Calu3 (cell line): ENCODE measurements around the gene C1orf21. TPM values are rescaled to one million over a fixed set of nuclear protein-coding genes. Genes with fewer than 3 reads are reported as not detected.

ENCODE experiments used
- BruUV-seq: library from RNA; stranded (reverse); fragments of 400-500 nt; replicated peaks from 2 replicates; lab custom pipeline; 2021; lab: Mats Ljungman, UMichigan
- CTCF ChIA-PET: fragments of 300-600 bp; sonication (Branson Sonifier 250); formaldehyde crosslinking; loops from one replicate; lab custom pipeline; 2022; ENCODE audit warnings: antibody characterized with exemption; lab: Charles Lee
- DNase-seq: peaks from one replicate; pipeline ENCODE4 v3.0.0; 2022
- H3K27ac Mint-ChIP-seq: one replicate; pipeline ENCODE4 v1.8.0; 2022; ENCODE audit warnings: mixed read lengths; ENCODE audit not compliant: unreplicated experiment
- H3K27me3 Mint-ChIP-seq: one replicate; pipeline ENCODE4 v1.8.0; 2022; ENCODE audit warnings: mixed read lengths; ENCODE audit not compliant: unreplicated experiment
- H3K36me3 Mint-ChIP-seq: one replicate; pipeline ENCODE4 v1.8.0; 2022; ENCODE audit warnings: mild to moderate bottlenecking, moderate library complexity, mixed read lengths; ENCODE audit not compliant: insufficient read depth, unreplicated experiment
- H3K4me1 Mint-ChIP-seq: one replicate; pipeline ENCODE4 v1.8.0; 2022; ENCODE audit warnings: mild to moderate bottlenecking, low read depth, mixed read lengths; ENCODE audit not compliant: unreplicated experiment
- H3K4me3 Mint-ChIP-seq: one replicate; pipeline ENCODE4 v1.8.0; 2022; ENCODE audit warnings: mild to moderate bottlenecking, low read depth, moderate library complexity, mixed read lengths; ENCODE audit not compliant: unreplicated experiment
- H3K9me3 Mint-ChIP-seq: one replicate; pipeline ENCODE4 v1.8.0; 2022; ENCODE audit warnings: low read depth, mixed read lengths; ENCODE audit not compliant: unreplicated experiment
- intact Hi-C: fragments of 100-400 bp; cut with micrococcal nuclease; formaldehyde crosslinking; loops from one replicate; pipeline ENCODE4 v1.10.0; 2022; ENCODE audit not compliant: unreplicated experiment
- total RNA-seq: library from RNA; stranded (reverse); gene quantifications from 2 replicates; pipeline ENCODE4 v1.2.3, GENCODE V29; 2022
- TF ChIP-seq, protein P1 (sequence below): fragments of 200-600 bp; IDR thresholded peaks from one replicate; pipeline ENCODE4 v1.8.0; 2022; ENCODE audit warnings: antibody characterized with exemption; ENCODE audit not compliant: unreplicated experiment

The C1orf21 gene
- total RNA-seq, 1 experiment from 2014 or later, result 20.6 TPM

DNA sequence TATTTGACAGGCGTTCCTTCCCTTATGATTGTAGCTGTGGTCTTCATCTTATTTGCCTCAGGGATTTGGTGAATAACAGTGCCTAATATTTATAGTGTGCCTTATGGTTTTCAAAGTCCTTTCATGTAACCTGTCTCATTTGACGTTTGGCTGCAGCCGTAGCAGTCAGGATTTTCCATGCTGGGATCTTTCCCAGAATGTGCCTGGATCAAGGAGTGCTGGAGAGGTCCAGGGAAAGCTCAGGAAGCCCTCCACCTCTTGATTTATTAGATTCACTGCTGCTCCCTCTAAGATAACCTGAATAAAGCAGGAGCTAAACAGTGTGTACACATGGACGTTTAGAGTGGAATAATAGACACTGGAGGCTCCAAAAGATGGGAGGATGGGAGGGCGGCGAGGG lies 5.2 kb downstream of the C1orf21 start:
- no peak for DNase-seq
- Mint-ChIP-seq H3K27ac (no peak overlapping the region), H3K27me3 (no peaks in the 10 kb centered on the region), H3K4me3 (no peak overlapping the region), H3K9me3 (no peaks in the 10 kb centered on the region), H3K4me1 (peaks cover 12% of the 10 kb centered on the region), H3K36me3 (peaks cover 11% of the 10 kb centered on the region)
- CTCF ChIA-PET, result interaction anchor here (1.3 kb wide), 1 partner anchor 18 kb away, joined by 3 read pairs; no protein-coding TSS in a partner anchor
- TF ChIP-seq, protein P1, sequence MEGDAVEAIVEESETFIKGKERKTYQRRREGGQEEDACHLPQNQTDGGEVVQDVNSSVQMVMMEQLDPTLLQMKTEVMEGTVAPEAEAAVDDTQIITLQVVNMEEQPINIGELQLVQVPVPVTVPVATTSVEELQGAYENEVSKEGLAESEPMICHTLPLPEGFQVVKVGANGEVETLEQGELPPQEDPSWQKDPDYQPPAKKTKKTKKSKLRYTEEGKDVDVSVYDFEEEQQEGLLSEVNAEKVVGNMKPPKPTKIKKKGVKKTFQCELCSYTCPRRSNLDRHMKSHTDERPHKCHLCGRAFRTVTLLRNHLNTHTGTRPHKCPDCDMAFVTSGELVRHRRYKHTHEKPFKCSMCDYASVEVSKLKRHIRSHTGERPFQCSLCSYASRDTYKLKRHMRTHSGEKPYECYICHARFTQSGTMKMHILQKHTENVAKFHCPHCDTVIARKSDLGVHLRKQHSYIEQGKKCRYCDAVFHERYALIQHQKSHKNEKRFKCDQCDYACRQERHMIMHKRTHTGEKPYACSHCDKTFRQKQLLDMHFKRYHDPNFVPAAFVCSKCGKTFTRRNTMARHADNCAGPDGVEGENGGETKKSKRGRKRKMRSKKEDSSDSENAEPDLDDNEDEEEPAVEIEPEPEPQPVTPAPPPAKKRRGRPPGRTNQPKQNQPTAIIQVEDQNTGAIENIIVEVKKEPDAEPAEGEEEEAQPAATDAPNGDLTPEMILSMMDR, result no peak
- intact Hi-C loops, result no loop called here
- BruUV-seq, result no TSS peak

DNA sequence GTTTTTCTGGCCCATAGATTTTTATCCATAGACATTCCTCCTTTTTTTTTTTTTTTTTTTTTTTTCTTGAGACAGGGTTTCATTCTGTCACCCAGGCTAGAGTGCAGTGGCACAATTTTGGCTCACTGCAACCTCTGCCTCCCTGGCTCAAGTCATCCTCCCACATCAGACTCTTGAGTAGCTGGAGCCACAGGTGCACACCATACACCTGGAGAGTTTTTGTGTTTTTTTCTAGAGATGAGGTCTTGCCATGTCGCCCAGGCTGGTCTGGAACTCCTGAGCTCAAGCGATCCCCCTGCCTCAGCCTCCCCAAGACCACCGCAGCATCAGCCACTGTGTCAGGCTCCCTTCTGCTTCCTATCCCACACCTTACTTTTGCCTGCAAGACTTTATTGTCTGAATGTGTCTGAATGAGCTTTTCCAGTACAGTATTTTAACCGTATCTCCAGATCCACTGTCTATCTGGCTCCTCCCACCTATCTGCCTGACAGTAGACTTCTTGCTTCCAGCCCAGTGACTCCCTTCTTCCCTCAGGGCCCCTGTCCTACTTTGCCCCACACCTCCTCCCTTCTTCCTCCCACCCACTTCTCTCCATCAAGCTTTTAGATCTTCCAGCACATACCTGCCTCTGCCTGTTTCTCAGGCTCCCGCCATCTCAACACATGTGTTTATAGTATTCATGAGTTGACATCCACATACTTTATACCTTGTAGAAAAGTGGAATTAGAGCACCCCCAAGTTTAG lies 6.1 kb downstream of the C1orf21 start:
- no peak overlapping the region for H3K27ac Mint-ChIP-seq
- no TSS peak for BruUV-seq
- CTCF ChIA-PET, result interaction anchor here (1.3 kb wide), 1 partner anchor 17 kb away, joined by 3 read pairs; no protein-coding TSS in a partner anchor
- intact Hi-C loops, result no loop called here
- no peak for DNase-seq
- no peaks in the 10 kb centered on the region for H3K27me3 Mint-ChIP-seq
- TF ChIP-seq, protein P1, result no peak
- H3K4me1 Mint-ChIP-seq, result peaks cover 11% of the 10 kb centered on the region
- H3K9me3 Mint-ChIP-seq, result no peaks in the 10 kb centered on the region
- peaks cover 3% of the 10 kb centered on the region for H3K36me3 Mint-ChIP-seq
- no peak overlapping the region for H3K4me3 Mint-ChIP-seq

DNA sequence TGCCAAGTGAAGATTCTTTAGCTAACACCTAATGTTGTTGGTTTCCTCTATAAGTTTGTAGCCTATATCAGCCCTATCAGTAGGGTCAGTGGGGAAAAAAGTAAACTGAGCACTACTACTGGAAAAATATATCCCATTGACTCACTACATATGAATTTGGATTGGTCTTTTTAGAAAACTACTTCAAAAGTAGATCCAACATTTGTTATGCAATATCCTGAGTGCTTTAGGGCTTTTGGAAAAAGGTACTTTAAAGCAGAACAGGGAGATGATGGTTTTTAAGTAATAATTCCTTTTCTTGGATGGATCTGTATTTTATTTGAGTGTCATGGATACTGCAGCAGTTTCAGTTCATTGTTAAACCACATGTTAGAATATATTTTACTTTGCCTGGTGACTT lies 7.1 kb downstream of the C1orf21 start:
- Mint-ChIP-seq H3K4me3 (no peak overlapping the region), H3K27me3 (no peaks in the 10 kb centered on the region), H3K9me3 (no peaks in the 10 kb centered on the region), H3K36me3 (no peaks in the 10 kb centered on the region), H3K27ac (no peak overlapping the region), H3K4me1 (peaks cover under 1% of the 10 kb centered on the region)
- CTCF ChIA-PET, result no interaction called here
- TF ChIP-seq, protein P1, result no peak
- DNase-seq, result no peak
- intact Hi-C loops, result no loop called here
- no TSS peak for BruUV-seq

DNA sequence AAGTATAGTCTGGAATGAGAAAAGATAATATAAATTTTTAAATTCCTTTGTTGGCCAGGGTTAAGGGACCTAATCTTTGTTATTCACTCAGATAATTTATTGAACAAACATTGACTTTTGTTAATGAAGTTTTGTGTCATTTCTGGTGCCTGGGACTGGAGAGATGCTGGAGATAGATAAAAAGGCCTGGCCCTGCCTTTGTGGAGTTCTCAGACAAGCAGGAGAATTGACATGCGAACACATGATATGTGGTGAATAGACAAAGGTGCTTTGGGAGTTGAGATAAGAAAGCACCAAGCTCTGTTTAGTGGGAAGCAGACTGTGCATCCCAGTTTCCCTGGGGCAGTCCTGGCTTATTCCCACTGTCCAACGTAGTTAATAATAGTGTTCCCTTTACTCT lies 8.5 kb downstream of the C1orf21 start:
- Mint-ChIP-seq H3K36me3 (no peaks in the 10 kb centered on the region), H3K27me3 (no peaks in the 10 kb centered on the region), H3K4me3 (no peak overlapping the region), H3K9me3 (no peaks in the 10 kb centered on the region), H3K4me1 (no peaks in the 10 kb centered on the region), H3K27ac (no peak overlapping the region)
- BruUV-seq, result no TSS peak
- intact Hi-C loops, result no loop called here
- TF ChIP-seq, protein P1, result no peak
- DNase-seq, result no peak
- CTCF ChIA-PET, result no interaction called here
